GM19238 (cell line): Measurements from ENCODE around the gene DDR1.
"Not testable (repeated sequence)": the region's sequence is repeated elsewhere in the genome, so short reads cannot be mapped to it uniquely, and the experiment has no call there.

Experiments
- DNase-seq: peaks from one replicate; pipeline ENCODE4 v3.0.0; 2011; ENCODE audit warnings: low spot score; ENCODE audit not compliant: insufficient read length

Gene DDR1

GRCh38 chr6:30893001-30893591 is 8.8 kb downstream of the DDR1 start:
- no peak for DNase-seq

- no peak for DNase-seq
Observed at GRCh38 chr6:30893666-30894065, 9.3 kb downstream of the DDR1 start.

- no peak for DNase-seq
Observed at GRCh38 chr6:30894381-30894780, 10.1 kb downstream of the DDR1 start.

- no peak for DNase-seq
Observed at GRCh38 chr6:30894935-30895334, 10.6 kb downstream of the DDR1 start.

- no peak for DNase-seq
Observed at GRCh38 chr6:30895343-30895742, 11.0 kb downstream of the DDR1 start.

- DNase-seq = no peak
Observed at GRCh38 chr6:30896541-30896940, 12.2 kb downstream of the DDR1 start.

GRCh38 chr6:30897882-30898281 is 13.6 kb downstream of the DDR1 start:
- DNase-seq = no peak

GRCh38 chr6:30898750-30899360 is 14.5 kb downstream of the DDR1 start:
- no peak for DNase-seq

- no peak for DNase-seq
Observed at GRCh38 chr6:30900863-30901417, 16.6 kb downstream of the DDR1 start.

- DNase-seq = no peak
Observed at GRCh38 chr6:30901436-30901835, 17.1 kb downstream of the DDR1 start.

GRCh38 chr6:30902196-30902595 is 17.9 kb downstream of the DDR1 start:
- DNase-seq = not testable (repeated sequence)

- DNase-seq = no peak
Observed at GRCh38 chr6:30902709-30903108, 18.4 kb downstream of the DDR1 start.

GRCh38 chr6:30903236-30903635 is 18.9 kb downstream of the DDR1 start:
- no peak for DNase-seq

GRCh38 chr6:30907290-30907757 is 23.0 kb downstream of the DDR1 start:
- DNase-seq = not testable (repeated sequence)

- peak; percentile 94 for DNase-seq
Observed at GRCh38 chr6:30907758-30908591, 23.7 kb downstream of the DDR1 start, which contains the start of gene GTF2H4. Gene GTF2H4 (plus strand): TSS chr6:30908207.

GRCh38 chr6:30908700-30909099 is 24.4 kb downstream of the DDR1 start:
- no peak for DNase-seq

- DNase-seq = not testable (repeated sequence)
Observed at GRCh38 chr6:30910473-30910872, 26.2 kb downstream of the DDR1 start.

- no peak for DNase-seq
Observed at GRCh38 chr6:30912746-30913520, 28.6 kb downstream of the DDR1 start.

- no peak for DNase-seq
Observed at GRCh38 chr6:30913721-30914075, 29.4 kb downstream of the DDR1 start.

- peak; percentile 98 for DNase-seq
Observed at GRCh38 chr6:30914076-30914853, 29.9 kb downstream of the DDR1 start, which contains the start of gene VARS2. Gene VARS2 (plus strand): TSS chr6:30914238. CDS start chr6:30914837, 599 bp downstream.
